ENCODE data around the gene FCHO2.

FCHO2 gene

GRCh38 chr5:73115399-73116051 is 159.7 kb downstream of the FCHO2 start:
- DNase-seq: no peak

DNA sequence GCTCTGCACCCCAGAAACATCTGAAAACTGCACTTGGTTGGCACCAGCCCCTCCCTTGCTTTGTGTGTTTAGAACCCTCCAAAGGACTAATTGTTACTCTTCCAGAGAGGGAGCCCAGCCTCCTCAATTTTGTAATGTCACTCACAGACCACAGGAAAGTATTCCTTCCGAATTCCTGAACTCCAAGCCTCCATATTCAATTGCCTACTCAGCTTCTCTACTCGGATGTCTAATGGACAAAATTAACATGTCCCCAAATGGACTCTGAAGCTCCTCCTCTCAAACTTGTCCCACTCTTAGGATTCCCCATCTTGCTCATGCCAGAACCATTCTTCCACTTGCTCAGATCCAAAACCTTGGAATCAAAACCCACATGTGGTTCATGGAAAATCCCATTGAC is 160.7 kb downstream of the FCHO2 start:
- no peak for DNase-seq

DNA sequence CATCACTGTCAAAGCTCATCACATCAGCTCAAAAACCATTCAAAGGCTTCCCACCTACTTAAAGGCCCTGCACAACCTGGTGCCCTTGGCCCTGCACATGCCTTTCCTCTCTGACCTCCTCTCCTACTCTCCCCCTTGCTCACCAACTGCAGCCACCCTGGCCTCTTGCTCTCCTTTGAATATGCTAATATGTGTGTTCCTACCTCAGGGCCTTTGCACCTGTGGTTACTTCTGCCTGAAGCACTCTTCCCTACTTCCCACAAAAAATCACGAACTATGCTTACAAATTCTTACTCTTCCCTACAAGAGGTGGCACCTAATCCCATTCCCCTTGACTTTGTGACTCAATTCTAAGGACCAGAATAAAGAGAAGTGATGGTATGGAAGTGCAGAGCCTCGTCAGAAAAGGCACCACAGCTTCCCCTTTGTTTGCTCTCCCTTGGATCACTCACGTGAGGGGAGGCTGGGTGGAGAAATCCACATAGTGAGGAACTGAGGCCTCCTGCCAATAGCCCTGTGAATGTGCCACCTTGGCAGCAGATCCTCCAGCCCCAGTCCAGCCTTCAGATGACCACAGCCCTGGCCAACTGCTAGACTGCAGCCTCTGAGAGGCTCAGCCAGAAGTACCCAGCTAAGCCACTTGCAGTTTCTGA is 161.4 kb downstream of the FCHO2 start:
- no peak for DNase-seq

DNA sequence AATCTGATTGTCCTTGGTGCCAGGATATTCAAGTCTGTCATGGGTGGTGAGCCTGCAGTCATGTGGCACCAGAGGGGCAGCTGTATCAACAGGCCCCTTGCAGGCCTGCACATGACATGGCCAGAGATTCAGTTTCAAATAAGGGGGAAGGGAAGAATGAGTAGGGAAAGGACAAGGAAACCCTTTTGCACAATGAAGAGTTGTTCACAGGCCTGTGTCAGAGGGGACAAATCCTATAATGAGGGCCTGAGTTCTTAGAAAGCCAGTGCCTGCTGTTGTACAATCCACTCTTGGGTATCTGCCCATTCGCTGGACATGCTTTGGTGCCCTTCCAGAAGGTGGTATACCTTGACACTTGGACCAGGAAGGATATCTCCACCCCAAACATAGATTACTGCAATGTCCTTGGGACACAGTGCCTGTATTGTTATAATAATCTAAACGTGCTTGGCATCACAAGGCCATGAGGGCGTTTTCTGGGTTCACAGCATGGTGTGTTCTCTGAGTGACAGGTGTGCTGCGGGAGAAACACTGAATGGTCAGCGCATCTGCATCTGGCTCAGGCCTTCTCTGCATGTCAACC is 162.6 kb downstream of the FCHO2 start:
- DNase-seq: no peak

DNA sequence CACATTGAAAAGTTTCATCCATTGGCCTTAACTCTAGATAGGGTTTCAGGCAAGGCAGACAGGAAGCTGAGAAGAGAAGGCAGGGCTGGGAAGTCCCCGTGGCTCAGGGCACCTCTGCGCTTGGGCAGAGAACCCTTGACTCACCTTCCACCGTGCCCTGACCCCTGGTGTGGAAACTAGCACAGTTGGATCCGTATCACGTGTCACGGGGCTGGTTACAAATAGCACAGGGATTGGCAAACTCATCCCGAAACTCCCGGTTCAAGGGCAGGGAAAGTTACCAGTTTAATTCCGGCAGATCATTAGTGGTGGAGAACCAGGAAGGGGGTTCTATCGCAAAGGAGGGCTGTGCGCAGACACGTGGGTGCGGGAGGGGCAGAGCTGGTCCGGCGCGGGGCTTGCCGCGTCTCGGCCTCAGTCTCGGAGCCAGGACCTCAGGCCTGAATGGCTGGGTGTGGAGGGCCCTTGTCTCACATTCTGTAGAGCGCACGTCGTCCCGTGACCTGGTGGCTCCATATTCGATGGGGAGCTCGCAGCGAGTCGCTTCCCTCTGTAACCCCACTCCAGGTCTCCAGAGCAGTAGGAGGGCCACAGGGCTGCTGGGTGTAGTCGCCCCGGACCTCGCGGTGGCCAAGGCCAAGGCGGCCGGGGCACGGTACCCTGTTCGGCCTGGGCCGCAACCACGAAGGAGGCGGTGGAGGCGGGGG is 163.8 kb downstream of the FCHO2 start:
- DNase-seq: no peak

- no peak for DNase-seq
Measured at GRCh38 chr5:73120222-73121118, 164.6 kb downstream of the FCHO2 start, which contains the start of gene TMEM171. TMEM171 (plus strand) TSS chr5:73120575; CDS start chr5:73123374, 2,799 bp downstream.

DNA sequence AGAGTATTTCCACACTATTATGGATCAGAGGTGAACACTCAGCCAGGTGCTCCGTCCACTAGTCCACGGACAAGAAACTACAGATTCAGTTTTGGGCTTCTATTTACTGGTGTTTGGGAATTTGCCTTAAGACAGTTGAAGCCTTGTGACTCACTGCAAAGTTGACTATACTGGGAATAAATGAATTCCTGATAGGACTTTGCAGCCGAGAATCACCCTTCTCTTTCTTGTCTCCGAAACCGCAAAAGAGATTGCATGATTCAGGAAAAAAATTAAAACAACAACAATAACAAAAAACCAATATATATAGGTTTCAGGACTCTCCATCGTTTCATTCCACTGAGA is 165.2 kb downstream of the FCHO2 start:
- DNase-seq: no peak

GRCh38 chr5:73122875-73123810 is 167.3 kb downstream of the FCHO2 start:
- no peak for DNase-seq

DNA sequence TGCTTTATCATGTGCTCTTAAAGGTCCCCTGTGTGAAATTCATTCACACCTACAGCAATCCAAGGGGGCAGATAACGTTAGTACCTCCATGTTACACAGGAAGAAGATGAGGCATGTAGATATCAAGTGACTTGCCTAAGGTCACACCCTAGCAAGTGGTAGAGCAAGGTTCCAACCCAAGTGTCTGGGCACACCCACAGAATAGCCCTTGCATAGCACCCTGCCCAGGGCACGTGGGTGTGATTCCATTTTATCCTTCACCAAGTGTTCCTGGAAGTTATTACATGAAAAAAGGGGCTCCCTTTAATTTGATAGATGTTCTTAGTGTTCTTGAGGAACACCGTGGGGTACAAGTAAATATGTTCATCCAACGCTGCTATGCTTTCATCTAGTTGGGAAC is 169.4 kb downstream of the FCHO2 start:
- DNase-seq: no peak

DNA sequence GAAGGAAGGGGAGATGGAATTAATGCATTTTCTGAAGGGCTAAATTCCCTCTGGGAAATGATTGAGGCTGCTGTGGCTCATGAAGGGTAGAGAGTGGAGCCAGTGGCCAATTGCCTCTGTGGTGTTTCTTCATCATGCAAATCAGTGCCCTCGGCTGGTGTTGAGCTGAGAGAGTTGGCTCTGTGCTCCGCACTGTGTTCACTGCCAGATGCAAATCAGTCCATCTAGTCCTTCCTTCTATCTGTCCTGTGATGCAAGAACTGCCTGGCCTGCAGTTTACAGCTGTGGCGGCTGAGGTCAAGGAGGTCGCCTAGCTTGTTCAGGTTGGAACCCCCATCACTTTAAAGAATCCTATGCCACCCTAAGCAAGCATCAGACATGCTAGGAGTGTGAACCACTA is 170.5 kb downstream of the FCHO2 start:
- no peak for DNase-seq

DNA sequence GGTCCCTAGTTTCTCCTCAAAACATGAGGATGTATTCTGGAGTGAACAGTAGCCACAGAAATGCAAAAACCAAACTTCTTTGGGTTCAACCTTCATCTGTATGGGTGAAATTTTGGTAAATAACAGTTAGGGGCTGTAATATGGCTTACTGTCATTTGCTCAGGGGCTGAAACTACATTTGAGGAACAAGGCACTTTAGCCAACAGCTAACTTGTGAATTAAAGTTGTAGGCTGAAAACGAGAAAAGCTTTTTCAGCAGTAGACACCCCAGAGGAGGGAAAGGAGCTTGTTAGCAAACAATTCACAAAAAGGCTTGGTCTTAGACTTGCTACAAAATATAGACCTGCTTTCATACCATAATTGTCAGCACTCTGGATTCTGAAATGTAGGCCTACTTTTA is 171.1 kb downstream of the FCHO2 start:
- no peak for DNase-seq

DNA sequence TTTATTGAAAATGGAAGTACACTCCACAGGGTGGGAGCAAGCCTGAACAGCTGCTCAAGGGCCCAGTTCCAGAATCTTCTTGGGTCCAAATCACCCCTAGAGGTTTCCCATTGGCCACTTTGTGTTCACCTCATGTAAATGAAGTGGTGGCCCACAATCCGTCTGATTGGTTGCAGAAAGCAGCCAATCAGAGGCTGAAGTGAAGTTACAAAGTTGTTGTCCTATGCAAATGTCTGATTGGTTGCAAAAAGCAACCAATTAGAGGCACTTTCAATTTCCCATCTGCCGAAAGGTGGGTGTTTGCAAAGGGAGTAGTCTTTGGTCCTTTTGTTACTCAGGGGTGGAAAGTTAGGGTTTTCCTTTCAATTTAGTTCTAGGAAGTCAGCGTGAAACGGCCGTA is 173.3 kb downstream of the FCHO2 start:
- no peak for DNase-seq

- DNase-seq: no peak
Measured at GRCh38 chr5:73130811-73131210, 175.0 kb downstream of the FCHO2 start.

- DNase-seq: no peak
Measured at GRCh38 chr5:73131711-73132425, 176.0 kb downstream of the FCHO2 start.

GRCh38 chr5:73132759-73133158 is 176.9 kb downstream of the FCHO2 start:
- no peak for DNase-seq

DNA sequence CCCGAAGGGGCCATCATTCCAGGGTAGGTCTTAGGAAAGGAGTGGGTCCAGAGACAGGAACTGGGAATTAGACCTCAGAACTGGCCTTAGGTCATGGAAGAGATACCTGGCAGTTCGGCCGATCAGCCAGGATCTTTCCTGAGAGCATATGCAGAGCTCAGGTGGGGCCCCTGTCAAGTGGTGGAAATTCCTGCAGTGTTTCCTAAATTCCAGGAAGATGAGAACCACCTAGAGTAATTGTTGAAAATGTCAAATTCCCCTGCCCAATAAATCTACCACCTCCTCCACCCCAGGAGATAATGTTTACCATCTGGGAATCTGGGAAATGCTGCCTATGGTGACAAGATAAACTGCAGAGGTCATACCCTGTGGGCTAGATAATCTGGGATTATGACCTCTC is 179.2 kb downstream of the FCHO2 start:
- DNase-seq: no peak

GRCh38 chr5:73135429-73136054 is 179.7 kb downstream of the FCHO2 start:
- DNase-seq: no peak

DNA sequence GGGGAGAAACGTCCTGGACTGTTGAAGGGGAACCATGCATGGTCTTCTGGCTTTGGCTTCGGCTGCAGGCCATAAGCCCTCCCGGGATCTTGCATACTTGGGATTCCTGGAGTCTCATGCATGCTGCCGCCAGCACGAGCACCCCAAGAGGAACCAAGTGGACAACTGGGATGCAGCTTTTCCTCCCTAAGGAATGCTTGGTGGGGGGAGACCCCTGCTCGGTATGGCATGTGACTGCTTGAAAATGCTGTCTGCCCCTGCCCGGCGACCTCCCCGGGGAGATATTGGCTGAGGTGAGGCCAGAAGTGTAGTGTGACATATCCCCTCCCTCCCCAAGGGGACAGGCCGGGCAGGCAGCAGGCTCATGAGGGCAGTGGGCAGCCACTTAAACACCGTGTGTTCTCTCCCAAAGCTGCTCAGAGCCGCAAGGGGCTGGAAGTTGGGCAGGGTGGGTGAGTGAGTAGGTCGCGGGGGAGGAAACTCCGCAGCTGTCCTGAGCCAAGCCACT is 180.3 kb downstream of the FCHO2 start:
- no peak for DNase-seq

- no peak for DNase-seq
Measured at GRCh38 chr5:73137563-73138530, 182.0 kb downstream of the FCHO2 start.

All from NCI-H1417 treated with DMSO at 0.1 percent for 48 hours (cell line).